GM12874 (cell line): ENCODE measurements around the gene PRKG1.

Experiments
- CTCF ChIP-seq: IDR thresholded peaks from 2 replicates; pipeline ENCODE4 v1.5.1; 2011; ENCODE audit warnings: low read depth, mild to moderate bottlenecking, control low read depth, low read length, moderate library complexity; ENCODE audit not compliant: insufficient read depth

Gene PRKG1

GRCh38 chr10:51876979-51877378 is 802.7 kb downstream of the PRKG1 start:
- TF ChIP-seq CTCF, result no peak

GRCh38 chr10:51877636-51878035 is 803.3 kb downstream of the PRKG1 start:
- TF ChIP-seq CTCF, result no peak

- TF ChIP-seq CTCF, result no peak
These were observed 804.4 kb downstream of the PRKG1 start for GRCh38 chr10:51878695-51879094.

- TF ChIP-seq CTCF, result no peak
These were observed 805.0 kb downstream of the PRKG1 start for GRCh38 chr10:51879238-51879637.

- TF ChIP-seq CTCF, result no peak
These were observed 806.9 kb downstream of the PRKG1 start for GRCh38 chr10:51881213-51881612.

GRCh38 chr10:51886438-51887068 is 812.3 kb downstream of the PRKG1 start:
- no peak for TF ChIP-seq CTCF

GRCh38 chr10:51888263-51888662 is 814.0 kb downstream of the PRKG1 start:
- no peak for TF ChIP-seq CTCF
